Caco-2 (cell line): ENCODE results near the gene COPS6. TPM values are rescaled to one million over a fixed set of nuclear protein-coding genes. Genes with fewer than 3 reads are reported as not detected.
A peak's percentile ranks its signal among the peaks of the same experiment; 100 is the strongest.

ENCODE experiments used
- BruUV-seq: library from RNA; stranded (reverse); fragments of 400-500 nt; replicated peaks from 2 replicates; lab custom pipeline; 2021; lab: Mats Ljungman, UMichigan
- CTCF ChIA-PET: fragments of 300-600 bp; sonication (Branson Sonifier 250); formaldehyde crosslinking; loops from one replicate; lab custom pipeline; 2022; ENCODE audit warnings: antibody characterized with exemption; lab: Charles Lee
- POLR2A ChIA-PET: fragments of 300-600 bp; sonication (Branson Sonifier 250); formaldehyde crosslinking; loops from one replicate; lab custom pipeline; 2022; ENCODE audit warnings: antibody characterized with exemption; lab: Charles Lee
- DNase-seq, 2 experiments: peaks; one replicate each; pipeline versions ENCODE4 v3.0.0 to v3.0.0-alpha.2; 2020 to 2022
- H3K27me3 ChIP-seq: replicated peaks from 2 replicates; pipeline ENCODE4 v1.6.0; 2011; ENCODE audit warnings: low read length; ENCODE audit not compliant: control insufficient read depth, insufficient read depth
- H3K36me3 ChIP-seq: 2 replicates; pipeline ENCODE4 v1.5.1; 2011; ENCODE audit warnings: low read length; ENCODE audit not compliant: control insufficient read depth, insufficient read depth
- H3K4me1 ChIP-seq: fragments of 250-450 bp; sonication (Bioruptor Pico); 2 replicates; pipeline ENCODE4 v1.5.1; 2020; ENCODE audit warnings: mild to moderate bottlenecking
- H3K4me3 ChIP-seq: 2 replicates; pipeline ENCODE4 v1.5.1; 2011; ENCODE audit warnings: low read depth, mild to moderate bottlenecking, control low read depth, low read length
- H3K9me3 ChIP-seq: fragments of 250-450 bp; sonication (Bioruptor Pico); 2 replicates; pipeline ENCODE4 v1.5.1; 2020; ENCODE audit warnings: mild to moderate bottlenecking, moderate library complexity
- H3K27ac Mint-ChIP-seq: one replicate; pipeline ENCODE4 v1.8.0; 2022; ENCODE audit warnings: mixed read lengths; ENCODE audit not compliant: unreplicated experiment
- H3K27me3 Mint-ChIP-seq: one replicate; pipeline ENCODE4 v1.8.0; 2022; ENCODE audit warnings: mixed read lengths; ENCODE audit not compliant: insufficient read depth, unreplicated experiment
- H3K36me3 Mint-ChIP-seq: one replicate; pipeline ENCODE4 v1.8.0; 2022; ENCODE audit warnings: mild to moderate bottlenecking, mixed read lengths; ENCODE audit not compliant: insufficient read depth, unreplicated experiment
- H3K4me1 Mint-ChIP-seq: one replicate; pipeline ENCODE4 v1.8.0; 2022; ENCODE audit warnings: low read depth, mixed read lengths; ENCODE audit not compliant: unreplicated experiment
- H3K4me3 Mint-ChIP-seq: one replicate; pipeline ENCODE4 v1.8.0; 2022; ENCODE audit warnings: mild to moderate bottlenecking, moderate library complexity, mixed read lengths; ENCODE audit not compliant: unreplicated experiment
- H3K9me3 Mint-ChIP-seq: one replicate; pipeline ENCODE4 v1.8.0; 2022; ENCODE audit warnings: mixed read lengths; ENCODE audit not compliant: unreplicated experiment
- intact Hi-C: fragments of 100-400 bp; cut with micrococcal nuclease; formaldehyde crosslinking; loops from one replicate; pipeline ENCODE4 v1.10.0; 2022; ENCODE audit not compliant: unreplicated experiment
- total RNA-seq: library from RNA; stranded (reverse); gene quantifications from 2 replicates; pipeline ENCODE4 v1.2.3, GENCODE V29; 2022
- TF ChIP-seq, protein P1 (sequence below), 2 experiments: fragments of 200-600 bp in 1 of 2; IDR thresholded peaks; 1 replicate in 1 of 2; 2 replicates in 1 of 2; pipeline versions ENCODE4 v1.5.1 to v1.8.0; 2011 to 2022; ENCODE audit warnings: antibody characterized with exemption in 1 of 2, control low read depth in 1 of 2, inconsistent platforms in 1 of 2, low read depth in 1 of 2, low read length in 1 of 2, mild to moderate bottlenecking in 1 of 2, moderate library complexity in 1 of 2; ENCODE audit not compliant: insufficient read depth in 1 of 2, severe bottlenecking in 1 of 2, unreplicated experiment in 1 of 2

COPS6 gene
- total RNA-seq, 1 experiment from 2014 or later, result 142 TPM

- intact Hi-C loops, result loop anchor here (1.0 kb wide), 2 partner anchors 33 to 51 kb away; partner anchors contain the start of gene ZNF3
- CTCF ChIA-PET, result interaction anchor here (0.9 kb wide), 1 partner anchor 55 kb away, joined by 4 read pairs; no protein-coding TSS in a partner anchor
- H3K27ac Mint-ChIP-seq, result no peak overlapping the region
These were observed 40.1 kb upstream of the COPS6 start for GRCh38 chr7:100048680-100049079.

DNA sequence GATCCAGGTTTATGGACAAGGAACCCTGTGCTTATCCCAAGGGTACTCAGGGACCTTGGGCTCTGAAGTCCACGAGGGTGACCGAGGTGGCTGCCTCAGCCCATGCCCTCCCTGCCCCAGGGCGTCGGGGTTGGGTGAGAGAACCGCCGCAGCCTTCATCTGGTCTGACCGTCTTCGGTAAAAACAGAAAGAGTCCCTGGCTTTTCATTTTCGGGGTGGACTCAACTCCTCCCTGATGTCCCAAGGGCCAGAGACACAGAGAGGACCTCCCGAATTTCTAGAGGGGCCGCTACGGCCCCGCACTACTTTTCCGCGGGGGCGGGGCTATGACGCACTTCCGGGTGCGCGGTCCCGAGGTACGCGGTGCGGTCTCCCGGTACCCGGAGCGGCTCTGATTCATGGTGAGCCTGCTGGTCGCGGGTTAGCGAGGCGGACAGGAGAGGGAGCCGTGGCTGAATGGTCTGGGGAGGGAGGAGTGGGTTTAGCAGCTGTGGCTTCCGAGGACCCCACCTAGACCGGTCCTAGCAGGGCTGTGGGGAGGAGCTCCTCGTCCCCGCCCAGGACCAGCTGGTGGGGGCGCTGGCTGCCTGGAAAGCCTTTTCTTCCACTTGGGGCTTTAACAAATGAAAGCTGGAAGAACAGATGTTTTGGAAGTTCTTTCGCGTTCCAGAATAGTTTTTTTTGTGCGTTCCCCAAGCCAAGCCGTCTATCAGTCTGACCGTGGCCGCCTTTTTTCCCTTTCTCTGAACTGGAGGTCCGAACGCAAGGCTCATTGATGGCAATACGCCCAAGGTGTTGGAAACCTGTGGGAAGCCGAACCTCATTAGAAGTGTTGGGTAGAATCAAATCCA is 39.1 kb upstream of the COPS6 start, which contains the start of gene ZSCAN21:
ZSCAN21 (plus strand) TSS at position 334 of the 851 bp plus-strand sequence. CDS start 7,233 bp downstream, outside the sequence.
- intact Hi-C loops, result loop anchor here (1.0 kb wide), 2 partner anchors 32 to 52 kb away; partner anchors contain the start of gene ZNF3
- Histone ChIP-seq H3K9me3 (no peaks in the 10 kb centered on the region), H3K4me3 (peak within 1 kb of the TSS; percentile 78), H3K36me3 (no peaks in the 10 kb centered on the region), H3K27me3 (no peaks in the 10 kb centered on the region), H3K4me1 (peaks cover 5% of the 10 kb centered on the region)
- POLR2A ChIA-PET, result interaction anchor here (0.5 to 1.2 kb wide), 7 partner anchors 33 to 125 kb away, joined by 3 to 13 read pairs (median 4); partner anchors contain the start of genes AP4M1 and MCM7
- H3K27me3 Mint-ChIP-seq, result no peaks in the 10 kb centered on the region
- CTCF ChIA-PET, result interaction anchor here (0.6 to 0.8 kb wide), 4 partner anchors 29 to 56 kb away, joined by 3 to 5 read pairs (median 3); no protein-coding TSS in a partner anchor
- peaks cover 8% of the 10 kb centered on the region for H3K4me1 Mint-ChIP-seq
- H3K27ac Mint-ChIP-seq, result peak within 1 kb of the TSS; percentile 96
- H3K4me3 Mint-ChIP-seq, result peak within 1 kb of the TSS; percentile 87
- peaks cover 28% of the 10 kb centered on the region for H3K36me3 Mint-ChIP-seq
- peak; percentile 89 to 91 for DNase-seq
- TSS peak; percentile 82 for BruUV-seq
- TF ChIP-seq, protein P1, sequence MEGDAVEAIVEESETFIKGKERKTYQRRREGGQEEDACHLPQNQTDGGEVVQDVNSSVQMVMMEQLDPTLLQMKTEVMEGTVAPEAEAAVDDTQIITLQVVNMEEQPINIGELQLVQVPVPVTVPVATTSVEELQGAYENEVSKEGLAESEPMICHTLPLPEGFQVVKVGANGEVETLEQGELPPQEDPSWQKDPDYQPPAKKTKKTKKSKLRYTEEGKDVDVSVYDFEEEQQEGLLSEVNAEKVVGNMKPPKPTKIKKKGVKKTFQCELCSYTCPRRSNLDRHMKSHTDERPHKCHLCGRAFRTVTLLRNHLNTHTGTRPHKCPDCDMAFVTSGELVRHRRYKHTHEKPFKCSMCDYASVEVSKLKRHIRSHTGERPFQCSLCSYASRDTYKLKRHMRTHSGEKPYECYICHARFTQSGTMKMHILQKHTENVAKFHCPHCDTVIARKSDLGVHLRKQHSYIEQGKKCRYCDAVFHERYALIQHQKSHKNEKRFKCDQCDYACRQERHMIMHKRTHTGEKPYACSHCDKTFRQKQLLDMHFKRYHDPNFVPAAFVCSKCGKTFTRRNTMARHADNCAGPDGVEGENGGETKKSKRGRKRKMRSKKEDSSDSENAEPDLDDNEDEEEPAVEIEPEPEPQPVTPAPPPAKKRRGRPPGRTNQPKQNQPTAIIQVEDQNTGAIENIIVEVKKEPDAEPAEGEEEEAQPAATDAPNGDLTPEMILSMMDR (IDR thresholded peaks at IDR 0.05; ENCODE audit: insufficient read depth in 1 of 2, low read depth in 1 of 2, low read length in 1 of 2, severe bottlenecking in 1 of 2, unreplicated experiment in 1 of 2), result peak in 1 of 2 experiments; percentile 21
- H3K9me3 Mint-ChIP-seq, result no peaks in the 10 kb centered on the region

More at GRCh38 chr7:100048680-100049079, 40.1 kb upstream of the COPS6 start:
- peaks cover 5% of the 10 kb centered on the region for H3K9me3 Mint-ChIP-seq
- peak overlapping the region; percentile 87 for H3K4me3 Mint-ChIP-seq
- no peaks in the 10 kb centered on the region for H3K27me3 Mint-ChIP-seq
- peaks cover 28% of the 10 kb centered on the region for H3K36me3 Mint-ChIP-seq
- Histone ChIP-seq H3K9me3 (no peaks in the 10 kb centered on the region), H3K4me3 (no peak overlapping the region), H3K27me3 (no peaks in the 10 kb centered on the region), H3K36me3 (no peaks in the 10 kb centered on the region), H3K4me1 (peaks cover 5% of the 10 kb centered on the region)
- TF ChIP-seq, protein P1 (IDR thresholded peaks at IDR 0.05; ENCODE audit: insufficient read depth in 1 of 2, low read depth in 1 of 2, low read length in 1 of 2, severe bottlenecking in 1 of 2, unreplicated experiment in 1 of 2), result no peak
- POLR2A ChIA-PET, result no interaction called here
- BruUV-seq, result no TSS peak
- H3K4me1 Mint-ChIP-seq, result peaks cover 8% of the 10 kb centered on the region
- no peak for DNase-seq

GRCh38 chr7:100051611-100052010 is 37.2 kb upstream of the COPS6 start:
- TF ChIP-seq, protein P1 (IDR thresholded peaks at IDR 0.05; ENCODE audit: insufficient read depth in 1 of 2, low read depth in 1 of 2, low read length in 1 of 2, severe bottlenecking in 1 of 2, unreplicated experiment in 1 of 2), result no peak
- POLR2A ChIA-PET, result interaction anchor here (0.6 kb wide), 1 partner anchor 24 kb away, joined by 3 read pairs; no protein-coding TSS in a partner anchor

More at GRCh38 chr7:100051611-100052010, 37.2 kb upstream of the COPS6 start:
- H3K36me3 ChIP-seq, result no peaks in the 10 kb centered on the region
- peak overlapping the region; percentile 31 for H3K4me3 Mint-ChIP-seq
- peaks cover 29% of the 10 kb centered on the region for H3K36me3 Mint-ChIP-seq
- H3K4me1 ChIP-seq, result peaks cover 5% of the 10 kb centered on the region
- no peaks in the 10 kb centered on the region for H3K27me3 Mint-ChIP-seq
- no peak for DNase-seq
- H3K4me3 ChIP-seq, result no peak overlapping the region
- H3K4me1 Mint-ChIP-seq, result peaks cover 8% of the 10 kb centered on the region
- no peaks in the 10 kb centered on the region for H3K27me3 ChIP-seq
- no peaks in the 10 kb centered on the region for H3K9me3 ChIP-seq
- TSS peak; percentile 11 for BruUV-seq
- CTCF ChIA-PET, result no interaction called here
- intact Hi-C loops, result loop anchor here (2.0 kb wide), 1 partner anchor 133 kb away; the partner anchor contains the start of gene TRIM4
- H3K27ac Mint-ChIP-seq, result no peak overlapping the region
- H3K9me3 Mint-ChIP-seq, result no peaks in the 10 kb centered on the region
